GM10266 (cell line): ENCODE measurements around the gene UTRN.

ENCODE experiments used
- DNase-seq: peaks from one replicate; pipeline ENCODE4 v3.0.0; 2012; ENCODE audit errors: extremely low spot score
- TF ChIP-seq, protein P1 (sequence below): IDR thresholded peaks from 2 replicates; pipeline ENCODE4 v1.5.1; 2012; ENCODE audit warnings: mild to moderate bottlenecking, low read depth; ENCODE audit not compliant: control insufficient read depth, insufficient read depth; ENCODE audit errors: missing control alignments

Gene UTRN

DNA sequence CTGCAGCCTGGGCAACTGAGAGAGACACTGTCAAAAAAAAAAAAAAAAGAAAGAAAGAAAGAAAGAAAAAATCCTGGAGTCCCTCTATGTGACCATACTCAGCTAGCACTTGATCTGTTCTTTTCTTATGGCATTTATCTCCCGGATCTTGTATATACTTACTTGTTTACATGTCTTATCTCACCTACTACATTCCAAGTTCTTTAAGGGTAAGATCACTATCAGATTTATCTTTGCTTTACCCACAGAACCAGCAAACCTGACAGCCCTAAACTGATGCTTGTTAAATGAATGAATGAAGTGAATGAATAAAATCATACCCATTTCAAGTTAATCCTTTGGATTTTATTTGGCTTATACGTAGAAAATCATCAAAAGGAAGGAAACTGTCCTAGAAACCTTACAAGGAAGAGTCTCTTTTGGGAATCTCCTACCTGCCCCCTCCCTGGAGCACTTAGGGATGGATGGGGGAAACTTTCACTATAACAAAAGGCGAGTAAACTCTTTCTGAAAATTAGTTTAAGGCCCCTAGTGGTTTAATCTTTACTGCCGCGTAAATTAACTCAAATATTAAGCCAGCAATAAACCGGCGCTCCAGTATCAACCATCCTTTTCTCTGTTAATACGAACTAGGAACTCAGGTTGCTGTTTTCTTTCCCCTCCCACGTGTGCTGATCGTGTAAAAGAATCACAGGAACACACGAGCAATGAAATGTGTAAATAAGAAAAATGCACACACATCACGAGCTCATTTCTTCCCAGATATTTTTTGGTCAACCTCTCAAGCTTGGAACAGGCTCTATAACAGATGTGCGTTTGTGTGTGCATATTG lies 1.3 kb upstream of the UTRN start:
- TF ChIP-seq, protein P1, sequence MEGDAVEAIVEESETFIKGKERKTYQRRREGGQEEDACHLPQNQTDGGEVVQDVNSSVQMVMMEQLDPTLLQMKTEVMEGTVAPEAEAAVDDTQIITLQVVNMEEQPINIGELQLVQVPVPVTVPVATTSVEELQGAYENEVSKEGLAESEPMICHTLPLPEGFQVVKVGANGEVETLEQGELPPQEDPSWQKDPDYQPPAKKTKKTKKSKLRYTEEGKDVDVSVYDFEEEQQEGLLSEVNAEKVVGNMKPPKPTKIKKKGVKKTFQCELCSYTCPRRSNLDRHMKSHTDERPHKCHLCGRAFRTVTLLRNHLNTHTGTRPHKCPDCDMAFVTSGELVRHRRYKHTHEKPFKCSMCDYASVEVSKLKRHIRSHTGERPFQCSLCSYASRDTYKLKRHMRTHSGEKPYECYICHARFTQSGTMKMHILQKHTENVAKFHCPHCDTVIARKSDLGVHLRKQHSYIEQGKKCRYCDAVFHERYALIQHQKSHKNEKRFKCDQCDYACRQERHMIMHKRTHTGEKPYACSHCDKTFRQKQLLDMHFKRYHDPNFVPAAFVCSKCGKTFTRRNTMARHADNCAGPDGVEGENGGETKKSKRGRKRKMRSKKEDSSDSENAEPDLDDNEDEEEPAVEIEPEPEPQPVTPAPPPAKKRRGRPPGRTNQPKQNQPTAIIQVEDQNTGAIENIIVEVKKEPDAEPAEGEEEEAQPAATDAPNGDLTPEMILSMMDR, result no peak
- no peak for DNase-seq

DNA sequence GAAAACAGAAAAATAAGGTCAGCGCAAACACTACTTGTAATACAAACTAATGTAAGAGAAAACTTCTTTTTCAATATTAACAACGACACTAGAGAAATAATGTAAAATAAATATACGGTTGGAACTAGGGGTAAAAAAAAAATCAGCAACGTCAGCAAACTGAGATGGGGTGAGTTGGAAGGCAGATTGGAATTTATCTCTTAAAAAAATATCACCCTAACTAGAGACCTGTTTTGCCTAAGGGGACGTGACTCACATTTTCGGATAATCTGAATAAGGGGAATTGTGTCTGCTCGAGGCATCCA lies 705 bp upstream of the UTRN start:
- no peak for DNase-seq
- TF ChIP-seq, protein P1, result no peak

DNA sequence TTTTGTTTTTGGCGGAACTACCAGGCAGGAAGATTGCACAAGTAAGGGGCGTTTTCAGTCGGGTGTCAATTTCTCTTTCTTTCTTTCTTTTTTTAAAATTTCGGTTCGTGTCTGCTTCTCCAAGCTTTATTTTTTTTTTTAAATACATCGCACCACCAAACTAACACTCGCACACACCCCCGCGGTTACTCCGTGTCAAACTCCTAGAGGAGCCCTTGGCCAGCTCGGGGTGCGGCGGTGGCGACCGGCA lies 338 bp downstream of the UTRN start:
- DNase-seq, result no peak
- TF ChIP-seq, protein P1, result no peak

DNA sequence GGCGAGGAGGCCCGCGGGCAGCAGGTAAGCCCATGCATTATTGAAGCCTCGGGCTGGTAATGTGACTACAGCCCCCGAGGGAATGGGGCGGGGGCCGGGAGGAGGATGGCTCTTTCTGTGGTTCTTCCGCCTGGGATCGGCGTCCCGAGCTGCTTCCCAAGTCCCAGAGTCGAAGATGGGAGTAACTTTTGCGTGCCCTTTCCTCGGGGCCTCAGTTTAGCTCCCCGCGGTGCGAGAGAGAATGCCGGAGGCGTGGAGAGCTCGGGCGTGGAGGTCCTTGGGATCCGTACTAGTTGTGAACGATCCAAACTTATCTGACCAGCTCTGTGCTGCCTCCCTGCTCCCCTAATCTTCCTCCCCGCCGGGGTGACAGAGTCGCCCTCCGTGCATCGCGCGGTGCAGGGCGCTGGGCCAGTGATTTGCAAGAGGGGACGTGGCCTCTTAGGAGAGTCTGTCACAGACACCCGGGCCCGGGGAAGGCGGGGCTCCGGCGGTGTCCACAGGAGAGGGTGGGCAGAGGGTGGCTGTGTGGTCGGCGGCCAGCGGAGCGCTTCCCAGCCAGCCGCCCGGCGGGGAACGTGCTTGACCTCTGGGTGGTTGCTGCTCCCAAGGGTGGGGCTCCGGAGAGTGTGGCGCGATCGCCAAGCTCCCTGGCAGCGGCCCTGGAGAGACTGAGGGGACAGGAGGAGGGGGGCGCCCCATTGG lies 815 bp downstream of the UTRN start:
- TF ChIP-seq, protein P1, result no peak

DNA sequence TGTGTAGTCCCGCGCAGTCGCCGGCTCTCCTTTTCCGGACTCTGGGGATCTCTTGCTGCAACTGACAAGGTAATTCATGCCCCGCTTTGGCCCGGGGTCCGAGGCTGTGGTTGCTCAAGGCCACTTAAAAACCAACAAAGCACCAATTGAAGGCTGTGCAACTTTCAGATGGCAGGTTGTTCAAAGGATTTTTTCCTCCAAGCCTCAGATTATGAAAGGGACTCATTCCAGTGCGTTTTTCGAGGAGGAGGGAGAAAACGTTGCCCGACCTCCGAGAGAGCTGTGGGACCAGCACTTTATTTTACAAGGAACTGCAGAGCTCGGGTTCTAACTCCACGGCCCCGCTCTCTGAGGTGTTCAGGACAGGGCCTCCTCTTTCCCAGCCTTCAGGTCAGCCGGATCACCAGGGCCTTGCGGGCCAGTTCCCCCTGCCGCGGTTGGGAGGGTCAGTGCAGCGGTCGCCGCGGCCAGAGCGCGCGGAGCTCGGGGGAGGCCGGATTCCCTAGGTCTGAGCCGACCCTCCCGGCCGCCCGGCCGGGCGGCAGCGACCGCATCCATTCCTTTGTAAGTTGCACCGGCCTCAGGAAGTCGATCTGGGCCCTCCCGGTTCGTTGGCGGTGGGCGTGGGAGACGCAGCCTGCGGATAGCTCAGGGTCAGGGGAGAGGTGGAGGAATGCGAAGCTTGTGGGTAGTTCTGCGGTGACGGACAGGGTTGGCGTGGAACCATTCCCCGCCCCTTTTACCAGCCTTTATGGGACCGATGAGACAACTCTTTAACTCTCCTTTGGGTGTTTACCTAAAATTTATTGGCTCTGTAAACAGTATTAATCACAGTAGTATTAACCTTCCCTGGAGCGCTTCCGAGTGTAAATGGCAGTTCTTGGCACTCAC lies 1.6 kb downstream of the UTRN start:
- peak; percentile 62 for DNase-seq
- TF ChIP-seq, protein P1, result no peak

More for the DNA sequence above, 815 bp downstream of the UTRN start:
- DNase-seq, result peak; percentile 67

DNA sequence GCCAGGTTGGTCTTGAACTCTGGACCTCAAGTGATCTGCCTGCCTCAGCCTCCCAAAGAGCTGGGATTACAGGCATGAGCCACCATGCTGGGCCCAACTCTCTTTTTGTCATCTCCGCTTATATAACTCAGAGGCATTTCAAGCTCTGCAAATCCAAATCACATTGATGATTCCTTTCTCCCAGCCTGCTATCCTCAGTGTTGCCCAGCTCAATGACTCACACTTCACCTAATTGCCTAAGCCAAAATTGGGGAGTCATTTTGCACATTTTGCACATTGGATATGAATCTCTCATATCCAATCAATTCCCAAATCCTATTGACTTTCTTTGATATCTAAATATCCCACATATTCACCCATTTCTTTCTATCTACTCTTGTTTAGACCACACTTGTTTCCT lies 3.9 kb downstream of the UTRN start:
- TF ChIP-seq, protein P1, result no peak
- no peak for DNase-seq
